ENCODE data around the gene CMIP. TPM values are rescaled to one million over a fixed set of nuclear protein-coding genes. Genes with fewer than 3 reads are reported as not detected.

CMIP gene
- total RNA-seq, 1 experiment from 2014 or later, result 68.0 TPM

DNA sequence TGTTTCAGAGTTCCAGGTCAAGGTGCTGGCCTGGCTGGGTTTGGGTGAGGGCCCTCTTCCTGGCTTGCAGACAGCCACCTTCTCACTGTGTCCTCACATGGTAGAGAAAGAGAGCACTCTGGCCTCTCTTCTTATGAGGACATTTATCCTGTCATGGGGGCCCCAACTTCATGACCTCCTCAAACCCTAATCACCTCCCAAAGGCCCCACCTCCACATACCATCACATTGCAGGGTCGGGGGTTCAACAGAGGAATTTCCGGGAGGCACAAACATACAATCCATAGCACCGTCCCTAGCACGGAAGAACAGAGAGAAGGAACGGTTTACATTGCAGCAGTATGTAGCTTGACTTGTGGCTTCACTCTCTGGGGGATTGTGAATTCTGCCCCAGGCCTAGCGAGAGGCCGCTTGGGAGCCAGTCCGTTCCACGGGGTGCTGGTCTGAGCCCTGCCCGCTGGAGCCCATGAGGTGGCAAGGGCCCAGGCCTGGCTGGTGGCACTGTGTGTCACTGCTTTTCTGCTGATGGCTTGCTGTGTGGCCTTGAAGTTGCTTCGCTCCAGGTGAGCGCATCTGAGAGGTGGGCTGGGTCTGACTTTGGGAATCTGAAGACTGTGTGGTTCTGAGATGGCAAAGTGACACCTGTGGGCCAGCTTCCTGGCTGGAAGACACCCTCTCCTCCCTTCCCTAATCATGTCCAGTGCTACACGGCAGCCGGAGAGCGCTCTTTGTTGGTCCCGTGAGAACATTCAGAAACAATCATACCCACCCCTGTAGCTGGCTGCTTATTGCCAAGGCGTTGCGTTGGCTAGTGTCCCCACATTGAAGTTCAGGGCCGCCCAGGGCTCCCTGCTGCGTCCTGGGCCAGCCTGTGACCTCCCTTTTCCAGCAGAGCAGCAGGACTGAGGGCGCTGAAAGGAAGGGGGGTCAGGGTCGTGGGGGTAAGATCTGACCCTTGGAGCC is 98.3 kb downstream of the CMIP start:
- H3K9me3 Mint-ChIP-seq (ENCODE audit: unreplicated experiment), result no peaks in the 10 kb centered on the region
- Histone ChIP-seq H3K27me3 (replicated peaks; ENCODE audit: control insufficient read depth, insufficient read depth, low read length) (no peaks in the 10 kb centered on the region), H3K4me3 (ENCODE audit: low read depth, low read length) (no peak overlapping the region), H3K9me3 (no peaks in the 10 kb centered on the region), H3K4me1 (peaks cover 45% of the 10 kb centered on the region), H3K36me3 (ENCODE audit: control insufficient read depth, insufficient read depth, low read length) (no peaks in the 10 kb centered on the region)
- TF ChIP-seq, protein P1, sequence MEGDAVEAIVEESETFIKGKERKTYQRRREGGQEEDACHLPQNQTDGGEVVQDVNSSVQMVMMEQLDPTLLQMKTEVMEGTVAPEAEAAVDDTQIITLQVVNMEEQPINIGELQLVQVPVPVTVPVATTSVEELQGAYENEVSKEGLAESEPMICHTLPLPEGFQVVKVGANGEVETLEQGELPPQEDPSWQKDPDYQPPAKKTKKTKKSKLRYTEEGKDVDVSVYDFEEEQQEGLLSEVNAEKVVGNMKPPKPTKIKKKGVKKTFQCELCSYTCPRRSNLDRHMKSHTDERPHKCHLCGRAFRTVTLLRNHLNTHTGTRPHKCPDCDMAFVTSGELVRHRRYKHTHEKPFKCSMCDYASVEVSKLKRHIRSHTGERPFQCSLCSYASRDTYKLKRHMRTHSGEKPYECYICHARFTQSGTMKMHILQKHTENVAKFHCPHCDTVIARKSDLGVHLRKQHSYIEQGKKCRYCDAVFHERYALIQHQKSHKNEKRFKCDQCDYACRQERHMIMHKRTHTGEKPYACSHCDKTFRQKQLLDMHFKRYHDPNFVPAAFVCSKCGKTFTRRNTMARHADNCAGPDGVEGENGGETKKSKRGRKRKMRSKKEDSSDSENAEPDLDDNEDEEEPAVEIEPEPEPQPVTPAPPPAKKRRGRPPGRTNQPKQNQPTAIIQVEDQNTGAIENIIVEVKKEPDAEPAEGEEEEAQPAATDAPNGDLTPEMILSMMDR (IDR thresholded peaks at IDR 0.05; ENCODE audit: insufficient read depth in 1 of 2, low read depth in 1 of 2, low read length in 1 of 2, severe bottlenecking in 1 of 2, unreplicated experiment in 1 of 2), result no peak
- H3K4me1 Mint-ChIP-seq (ENCODE audit: low read depth, unreplicated experiment), result peaks cover 64% of the 10 kb centered on the region
- no TSS peak for BruUV-seq (replicated peaks)
- ChIA-PET POLR2A (no interaction called here), CTCF (interaction anchor here (0.6 kb wide), 1 partner anchor 303 kb away, joined by 3 read pairs; no protein-coding TSS in a partner anchor)
- no peak overlapping the region for H3K4me3 Mint-ChIP-seq (ENCODE audit: unreplicated experiment)
- H3K27me3 Mint-ChIP-seq (ENCODE audit: insufficient read depth, unreplicated experiment), result no peaks in the 10 kb centered on the region
- peak in 1 of 2 experiments; percentile 59 for DNase-seq
- no peaks in the 10 kb centered on the region for H3K36me3 Mint-ChIP-seq (ENCODE audit: insufficient read depth, unreplicated experiment)
- intact Hi-C loops (cut with micrococcal nuclease; ENCODE audit: unreplicated experiment), result no loop called here
- peak overlapping the region; percentile 67 for H3K27ac Mint-ChIP-seq (ENCODE audit: unreplicated experiment)

DNA sequence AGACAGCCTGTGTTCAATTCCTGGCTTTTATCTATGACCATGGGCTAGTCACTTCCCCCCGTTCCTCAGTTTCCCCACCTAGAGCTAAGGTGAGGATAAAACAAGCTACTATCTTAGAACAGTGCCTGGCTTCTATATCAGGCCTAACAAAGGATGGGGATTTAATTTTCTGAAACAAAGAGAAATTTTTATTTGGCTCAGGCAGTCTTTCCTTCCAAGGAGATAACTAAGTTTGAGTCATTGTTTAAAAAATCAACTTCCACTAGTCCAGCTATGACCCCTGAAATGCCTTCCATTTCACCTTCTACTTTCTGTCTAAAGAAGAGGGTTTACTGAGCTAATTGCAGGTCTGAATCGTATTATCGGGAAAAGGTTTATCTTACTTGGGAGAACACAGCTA is 99.0 kb downstream of the CMIP start:
- Mint-ChIP-seq H3K4me1 (ENCODE audit: low read depth, unreplicated experiment) (peaks cover 60% of the 10 kb centered on the region), H3K36me3 (ENCODE audit: insufficient read depth, unreplicated experiment) (no peaks in the 10 kb centered on the region), H3K4me3 (ENCODE audit: unreplicated experiment) (no peak overlapping the region), H3K27ac (ENCODE audit: unreplicated experiment) (peak overlapping the region; percentile 67), H3K27me3 (ENCODE audit: insufficient read depth, unreplicated experiment) (no peaks in the 10 kb centered on the region), H3K9me3 (ENCODE audit: unreplicated experiment) (no peaks in the 10 kb centered on the region)
- CTCF ChIA-PET, result interaction anchor here (0.6 kb wide), 2 partner anchors 215 to 303 kb away, joined by 3 to 4 read pairs; no protein-coding TSS in a partner anchor
- no peak for DNase-seq
- intact Hi-C loops (cut with micrococcal nuclease; ENCODE audit: unreplicated experiment), result no loop called here
- Histone ChIP-seq H3K9me3 (no peaks in the 10 kb centered on the region), H3K27me3 (replicated peaks; ENCODE audit: control insufficient read depth, insufficient read depth, low read length) (no peaks in the 10 kb centered on the region), H3K4me1 (peaks cover 50% of the 10 kb centered on the region), H3K36me3 (ENCODE audit: control insufficient read depth, insufficient read depth, low read length) (no peaks in the 10 kb centered on the region), H3K4me3 (ENCODE audit: low read depth, low read length) (no peak overlapping the region)
- TF ChIP-seq, protein P1 (IDR thresholded peaks at IDR 0.05; ENCODE audit: insufficient read depth in 1 of 2, low read depth in 1 of 2, low read length in 1 of 2, severe bottlenecking in 1 of 2, unreplicated experiment in 1 of 2), result no peak
- POLR2A ChIA-PET, result no interaction called here
- BruUV-seq (replicated peaks), result no TSS peak

DNA sequence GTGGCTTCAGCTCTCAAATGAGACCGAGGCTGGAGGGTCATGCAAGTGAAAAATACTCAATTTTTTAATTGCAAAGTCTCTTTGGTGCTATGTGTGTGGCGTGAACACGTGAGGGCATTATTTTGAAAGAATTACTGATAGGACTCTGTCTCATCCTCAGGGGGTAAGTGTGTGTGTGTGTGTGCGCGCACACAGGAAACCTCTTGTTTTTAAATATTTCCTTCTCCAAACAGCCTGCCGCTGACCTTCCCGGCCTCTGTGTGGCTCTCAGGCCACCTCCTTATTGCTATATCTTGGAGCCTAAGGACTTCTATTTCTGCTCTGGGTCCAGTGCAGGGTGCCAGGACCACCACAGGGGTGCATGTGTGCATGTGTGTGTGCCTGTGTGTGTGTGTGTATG is 99.7 kb downstream of the CMIP start:
- Mint-ChIP-seq H3K4me3 (ENCODE audit: unreplicated experiment) (no peak overlapping the region), H3K27ac (ENCODE audit: unreplicated experiment) (peak overlapping the region; percentile 27), H3K27me3 (ENCODE audit: insufficient read depth, unreplicated experiment) (no peaks in the 10 kb centered on the region), H3K36me3 (ENCODE audit: insufficient read depth, unreplicated experiment) (peaks cover 4% of the 10 kb centered on the region), H3K9me3 (ENCODE audit: unreplicated experiment) (no peaks in the 10 kb centered on the region), H3K4me1 (ENCODE audit: low read depth, unreplicated experiment) (peaks cover 65% of the 10 kb centered on the region)
- ChIA-PET CTCF (interaction anchor here (0.6 kb wide), 1 partner anchor 214 kb away, joined by 4 read pairs; no protein-coding TSS in a partner anchor), POLR2A (no interaction called here)
- Histone ChIP-seq H3K4me3 (ENCODE audit: low read depth, low read length) (no peak overlapping the region), H3K9me3 (no peaks in the 10 kb centered on the region), H3K4me1 (peaks cover 57% of the 10 kb centered on the region), H3K27me3 (replicated peaks; ENCODE audit: control insufficient read depth, insufficient read depth, low read length) (no peaks in the 10 kb centered on the region), H3K36me3 (ENCODE audit: control insufficient read depth, insufficient read depth, low read length) (no peaks in the 10 kb centered on the region)
- no TSS peak for BruUV-seq (replicated peaks)
- intact Hi-C loops (cut with micrococcal nuclease; ENCODE audit: unreplicated experiment), result no loop called here
- DNase-seq, result no peak
- TF ChIP-seq, protein P1 (IDR thresholded peaks at IDR 0.05; ENCODE audit: insufficient read depth in 1 of 2, low read depth in 1 of 2, low read length in 1 of 2, severe bottlenecking in 1 of 2, unreplicated experiment in 1 of 2), result no peak
